ENCODE measurements around the gene COL21A1.
"Not testable (repeated sequence)": the region's sequence is repeated elsewhere in the genome, so short reads cannot be mapped to it uniquely, and the experiment has no call there.

COL21A1 gene

DNA sequence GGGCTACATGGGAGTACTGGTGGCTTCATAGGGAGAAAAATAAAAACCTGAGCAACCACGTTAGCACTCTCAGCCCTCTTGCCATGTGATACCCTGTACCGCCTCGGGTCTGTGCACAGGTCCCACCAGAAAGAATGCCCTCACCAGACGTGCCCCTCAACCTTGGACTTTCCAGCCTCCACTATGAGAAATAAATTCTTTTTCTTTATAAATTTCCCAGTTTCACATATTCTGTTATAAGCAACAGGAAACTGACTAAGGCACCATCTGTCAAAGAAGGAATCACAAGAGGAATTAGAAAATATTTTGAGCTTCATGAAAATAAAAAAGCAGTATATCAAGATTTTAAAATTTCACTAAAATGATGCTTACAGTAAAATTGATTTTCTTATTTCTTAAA, 203.6 kb downstream of the COL21A1 start:
- no peak for DNase-seq

DNA sequence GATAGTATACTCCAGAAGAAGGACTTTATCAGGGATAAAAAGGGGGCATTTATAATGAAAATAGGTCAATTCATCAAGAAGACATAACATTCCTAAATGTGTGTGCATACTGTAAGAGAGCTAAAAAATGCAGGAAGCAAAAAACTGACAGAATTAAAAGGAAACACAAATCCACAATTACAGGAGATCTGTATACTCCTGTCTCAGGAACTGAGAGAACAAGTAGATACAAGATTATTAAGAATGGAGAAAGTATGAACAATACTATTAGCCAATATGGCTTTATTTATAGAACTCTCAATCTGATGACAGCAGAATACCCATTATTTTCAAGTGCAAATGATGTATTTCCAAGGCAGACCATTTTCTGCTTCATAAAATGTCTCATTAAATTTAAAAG, 204.3 kb downstream of the COL21A1 start:
- no peak for DNase-seq

DNA sequence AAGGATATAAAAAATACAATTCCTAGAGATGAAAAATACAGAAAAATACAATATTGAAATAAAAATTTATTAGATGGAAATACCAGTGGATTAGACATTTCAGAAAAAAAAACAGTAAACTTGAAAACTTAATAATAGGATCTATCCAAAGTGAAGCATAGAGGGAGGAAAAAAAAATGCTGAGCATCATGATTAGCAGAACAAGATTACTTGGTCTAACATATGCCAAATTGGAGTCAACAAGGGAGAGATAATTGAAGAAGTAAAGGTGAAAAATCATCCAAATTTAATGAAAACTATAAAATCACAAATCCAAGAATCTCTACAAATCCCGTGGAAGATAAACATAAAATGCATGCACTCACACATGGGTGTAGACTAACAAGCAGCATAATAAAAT, 205.8 kb downstream of the COL21A1 start:
- no peak for DNase-seq

DNA sequence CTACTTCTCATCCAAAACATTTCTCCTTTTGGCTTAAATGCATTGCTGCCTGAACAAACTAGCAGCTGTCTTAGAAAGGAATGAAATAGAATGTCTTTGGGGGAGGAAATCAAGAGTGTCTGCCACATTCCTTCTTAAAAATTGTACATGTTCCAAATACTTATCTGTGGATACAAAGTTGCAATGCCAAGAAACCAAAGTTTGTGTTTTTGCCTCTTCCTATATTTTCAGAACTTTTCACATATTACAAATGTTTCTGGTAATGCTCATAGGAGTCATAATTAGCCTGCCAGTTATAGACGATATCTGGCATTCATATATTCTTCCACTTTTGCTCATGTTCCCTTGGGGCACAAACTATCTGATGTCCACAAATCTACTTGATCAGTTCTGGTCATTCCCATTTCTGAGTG, 206.5 kb downstream of the COL21A1 start:
- no peak for DNase-seq

DNA sequence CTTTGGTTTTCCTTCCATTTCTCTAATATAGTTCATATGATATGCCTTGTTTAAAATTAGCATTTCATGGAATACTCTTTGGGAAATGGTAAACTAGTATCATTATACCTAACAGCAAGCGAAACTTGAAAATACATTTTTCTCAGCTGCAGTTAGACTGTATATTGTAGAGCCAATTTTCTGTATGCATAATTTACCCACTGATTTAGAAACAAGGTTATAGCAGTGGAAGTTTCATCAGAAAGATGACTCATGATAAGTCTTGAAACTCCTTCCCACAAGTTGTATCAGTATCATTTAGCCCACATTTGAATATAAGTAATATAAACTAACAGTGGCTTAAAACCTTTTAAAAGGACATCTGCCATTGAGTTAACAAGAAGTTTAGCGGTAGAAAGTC, 207.2 kb downstream of the COL21A1 start:
- no peak for DNase-seq

DNA sequence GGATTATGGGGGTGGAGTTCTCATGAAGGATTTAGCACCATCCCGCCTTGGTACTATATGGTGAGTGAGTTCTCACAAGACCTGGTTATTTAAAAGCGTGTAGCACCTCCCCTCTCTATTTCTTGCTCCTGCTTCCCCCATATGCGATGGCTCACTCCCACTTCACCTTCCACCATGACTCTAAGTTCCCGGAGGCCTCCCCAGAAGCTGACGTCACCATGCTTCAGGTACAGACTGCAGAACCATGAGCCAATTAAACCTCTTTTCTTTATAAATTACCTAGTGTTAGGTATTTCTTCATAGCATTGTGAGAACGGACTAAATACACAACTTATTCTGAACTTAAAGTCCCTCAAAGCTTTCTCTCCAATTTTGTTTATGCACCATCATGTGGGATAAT, 208.6 kb downstream of the COL21A1 start:
- no peak for DNase-seq

DNA sequence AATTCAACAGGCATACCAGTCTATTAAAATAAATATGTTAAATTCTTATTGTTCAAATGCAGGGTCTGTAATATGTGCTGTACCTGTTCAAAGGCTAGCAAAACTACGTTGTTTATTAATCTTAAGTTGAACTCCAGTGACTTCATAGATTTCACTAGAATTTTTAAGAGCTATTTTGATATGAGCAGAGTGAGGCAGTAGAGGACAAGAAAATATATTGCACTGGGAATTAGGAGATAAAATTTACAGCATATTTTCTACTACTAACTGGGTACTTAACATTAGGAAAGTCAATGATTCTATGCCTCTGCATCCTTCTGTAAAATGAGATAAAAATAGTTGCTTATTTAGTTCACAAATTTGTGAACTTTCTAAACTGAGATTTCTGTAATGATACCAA, 209.8 kb downstream of the COL21A1 start:
- DNase-seq, result no peak

DNA sequence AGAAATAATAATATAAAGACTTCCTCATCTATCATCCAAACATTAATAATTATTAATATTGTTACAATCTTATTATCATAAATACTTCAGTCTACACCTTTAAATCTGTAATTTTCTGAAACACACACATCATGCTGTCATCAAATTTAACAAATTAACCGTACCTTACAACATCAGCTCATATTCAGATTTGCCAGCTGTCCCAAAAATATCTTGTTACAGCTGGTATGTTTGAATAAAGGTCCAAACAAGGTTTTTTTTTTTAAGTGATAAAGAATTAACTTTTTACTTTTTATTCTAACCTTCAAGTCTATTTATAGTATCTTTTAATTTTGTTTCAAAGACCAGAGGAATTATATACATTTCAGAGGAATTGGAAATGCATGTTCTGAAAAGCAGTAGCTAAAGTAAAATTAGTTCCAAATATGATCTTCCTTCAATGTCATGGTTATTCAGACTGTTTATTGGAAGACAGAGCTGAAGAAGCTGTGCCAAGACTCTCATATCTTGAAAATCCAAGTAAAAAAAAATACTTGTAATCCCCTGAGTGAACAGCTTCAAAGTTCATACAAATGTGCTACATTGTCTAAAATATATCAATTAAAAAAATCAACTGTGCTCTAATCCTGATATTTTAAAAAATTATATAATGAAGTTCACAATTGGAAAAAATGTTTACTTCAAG, 210.3 kb downstream of the COL21A1 start:
- DNase-seq, result no peak

DNA sequence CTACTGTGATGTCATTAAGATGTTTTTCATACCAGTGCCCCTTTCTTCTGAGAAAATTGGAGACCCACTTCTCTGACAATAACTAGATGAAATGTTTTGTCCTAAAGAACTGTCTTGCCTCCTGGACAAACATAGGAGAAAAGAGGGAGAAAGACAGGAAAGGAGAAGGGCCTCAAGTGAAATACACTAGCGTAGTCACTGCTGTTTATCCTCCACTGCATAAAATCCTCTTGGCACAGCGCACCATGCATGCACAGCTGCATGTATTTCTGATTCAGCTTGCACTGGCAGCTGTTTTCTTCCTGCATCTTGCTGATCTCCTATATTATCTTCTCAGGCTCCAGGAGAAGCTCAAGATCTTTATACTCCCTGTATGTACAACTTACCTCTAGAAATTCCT, 214.0 kb downstream of the COL21A1 start:
- DNase-seq, result no peak

DNA sequence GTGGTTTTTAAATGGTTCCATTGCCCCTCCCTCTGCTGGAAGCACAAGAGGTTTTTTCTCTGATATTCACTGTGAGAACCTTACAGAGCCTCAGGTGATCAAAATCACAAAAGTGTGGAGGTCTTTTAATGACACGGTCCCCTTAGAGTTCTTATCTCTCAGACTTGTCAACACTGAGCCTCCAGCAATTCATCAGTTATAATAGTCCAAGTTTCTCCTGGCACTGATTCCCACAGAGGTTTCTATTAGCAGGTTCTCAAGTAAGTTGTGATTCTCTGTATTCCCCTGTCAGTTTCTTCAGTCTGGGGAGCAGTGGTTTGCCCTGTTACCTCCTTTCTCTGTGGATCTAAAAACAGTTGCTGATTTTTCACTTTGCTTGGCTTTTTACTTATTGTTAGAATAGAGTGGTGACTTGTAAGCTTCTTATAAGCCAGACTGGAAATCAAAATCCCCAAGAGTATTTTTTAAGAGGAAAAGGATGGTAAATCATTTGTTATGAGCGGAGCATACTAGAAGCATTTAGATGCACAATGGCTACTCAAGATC, 214.6 kb downstream of the COL21A1 start:
- no peak for DNase-seq

DNA sequence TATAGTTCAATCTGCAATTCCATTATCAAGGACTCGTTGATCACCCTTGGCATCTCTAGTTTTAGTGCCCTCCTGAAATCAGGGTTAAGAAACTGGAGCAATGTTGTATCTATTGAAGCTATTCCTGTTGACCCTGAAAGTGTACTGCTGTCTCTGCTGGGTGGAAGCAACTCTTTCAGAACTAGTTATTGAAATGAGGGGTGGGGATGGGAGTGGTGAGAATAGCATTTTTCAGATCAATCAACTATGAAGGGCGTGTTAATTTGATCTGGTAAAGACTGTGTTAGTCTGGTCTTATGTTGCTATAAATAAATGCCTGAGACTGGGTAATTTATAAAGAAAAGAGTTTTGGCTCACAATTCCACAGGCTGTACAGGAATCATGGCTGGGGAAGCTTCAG, 219.5 kb downstream of the COL21A1 start:
- DNase-seq, result no peak

DNA sequence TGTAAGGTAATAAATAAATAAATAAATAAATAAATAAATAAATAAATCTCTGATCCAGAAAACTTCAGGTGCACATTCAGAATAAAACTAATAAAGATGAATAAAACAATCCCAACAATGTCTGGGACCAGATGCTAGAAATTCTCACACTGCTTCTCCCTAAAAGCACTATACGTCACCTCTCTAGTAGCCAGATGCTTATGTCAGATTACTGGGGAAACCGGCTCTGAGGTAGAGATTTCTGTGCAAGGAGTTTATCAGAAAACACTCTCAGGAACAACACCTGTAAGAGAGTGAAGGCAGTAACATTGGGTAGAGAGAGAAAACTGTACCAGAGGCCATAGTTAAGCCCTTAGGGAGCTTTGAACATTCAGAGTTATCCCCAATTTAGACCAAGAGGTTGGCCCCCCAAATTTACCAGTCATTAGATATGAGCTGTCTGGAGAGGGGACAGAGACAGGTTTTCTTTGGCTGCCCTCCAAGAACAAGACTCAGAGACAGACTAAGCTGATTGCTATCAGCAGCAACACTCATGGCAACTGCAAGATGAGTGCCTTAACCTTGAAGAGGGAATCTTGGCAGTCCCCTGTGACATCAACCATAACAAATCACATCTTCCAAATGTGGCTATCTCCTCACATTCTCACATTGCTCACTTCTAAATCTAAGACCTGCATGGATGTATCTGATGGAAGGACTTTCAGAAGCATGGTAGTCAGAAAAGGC, 220.8 kb downstream of the COL21A1 start:
- DNase-seq, result peak; percentile 12

DNA sequence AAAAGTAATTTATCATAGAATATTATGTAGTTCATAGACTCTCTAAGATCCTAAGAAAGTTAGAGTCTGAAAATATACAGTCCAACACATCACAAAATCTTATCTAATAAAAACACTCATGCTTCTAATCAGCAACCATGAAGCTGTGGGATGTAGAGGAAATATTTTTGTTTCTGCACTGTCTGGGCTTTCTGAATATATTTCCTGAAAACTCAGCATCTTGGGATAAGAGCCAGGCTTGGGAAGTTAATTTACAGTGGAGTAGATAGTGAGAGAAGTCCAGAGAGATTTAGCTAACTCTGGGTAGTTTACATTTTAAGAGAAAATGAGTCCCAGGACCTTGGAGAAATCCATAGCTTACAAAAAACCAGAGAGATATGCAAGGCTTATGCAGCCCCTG, 221.6 kb downstream of the COL21A1 start:
- no peak for DNase-seq

DNA sequence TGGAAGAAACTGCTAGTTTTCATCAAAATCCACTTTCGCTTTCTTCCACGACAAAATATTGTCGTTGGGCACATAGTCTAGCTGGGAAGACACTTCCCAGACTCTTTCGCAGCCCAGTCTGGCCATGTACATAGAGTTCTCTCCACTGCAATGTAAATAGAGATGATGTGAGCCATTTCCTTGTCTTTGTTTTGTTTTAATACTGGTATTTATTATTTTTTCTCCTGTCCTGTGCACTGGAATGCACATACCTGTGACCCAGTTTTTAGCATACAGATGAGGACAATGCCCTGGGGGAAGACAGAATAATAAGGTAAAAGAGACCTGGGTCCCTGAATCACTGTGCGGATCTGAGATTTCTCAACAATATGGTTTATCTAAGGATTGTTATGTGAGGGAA, 222.4 kb downstream of the COL21A1 start:
- DNase-seq, result no peak

DNA sequence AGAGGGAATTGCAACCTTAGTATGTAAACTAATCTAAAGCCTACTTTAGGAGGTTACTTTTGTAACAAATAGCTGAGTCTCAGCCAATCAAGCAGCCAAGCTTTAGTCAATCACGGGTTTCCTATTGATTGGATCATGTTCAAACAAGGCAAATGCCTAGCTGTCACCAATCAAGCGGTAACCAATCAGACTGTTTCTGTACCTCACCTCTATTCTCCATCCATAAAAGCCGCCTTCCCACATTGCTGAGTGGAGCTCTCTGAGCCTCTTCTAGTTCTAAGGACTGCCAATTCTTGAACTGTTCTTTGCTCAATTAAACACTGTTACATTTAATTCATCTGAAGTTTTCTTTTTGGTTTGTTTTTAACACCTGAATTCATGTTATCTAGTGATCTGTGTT, 223.6 kb downstream of the COL21A1 start:
- DNase-seq, result no peak

DNA sequence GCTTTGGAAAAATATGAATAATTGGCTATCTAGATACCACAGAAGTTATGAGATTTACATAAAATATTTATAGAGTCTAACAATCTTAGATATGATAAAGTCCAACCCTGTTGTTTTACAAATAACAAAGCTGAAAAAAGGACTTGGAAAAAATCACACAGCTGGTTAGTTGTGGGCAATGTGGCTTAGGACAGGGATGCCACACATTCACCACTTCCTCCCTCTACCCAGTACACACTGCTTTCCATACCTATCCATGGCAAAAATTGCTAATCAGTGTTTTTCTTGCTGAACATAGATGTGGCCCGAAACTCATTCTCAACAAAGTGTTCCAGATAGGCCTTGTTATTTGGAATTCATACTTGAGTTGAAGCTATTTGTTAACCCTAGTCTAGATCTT, 224.7 kb downstream of the COL21A1 start:
- no peak for DNase-seq

DNA sequence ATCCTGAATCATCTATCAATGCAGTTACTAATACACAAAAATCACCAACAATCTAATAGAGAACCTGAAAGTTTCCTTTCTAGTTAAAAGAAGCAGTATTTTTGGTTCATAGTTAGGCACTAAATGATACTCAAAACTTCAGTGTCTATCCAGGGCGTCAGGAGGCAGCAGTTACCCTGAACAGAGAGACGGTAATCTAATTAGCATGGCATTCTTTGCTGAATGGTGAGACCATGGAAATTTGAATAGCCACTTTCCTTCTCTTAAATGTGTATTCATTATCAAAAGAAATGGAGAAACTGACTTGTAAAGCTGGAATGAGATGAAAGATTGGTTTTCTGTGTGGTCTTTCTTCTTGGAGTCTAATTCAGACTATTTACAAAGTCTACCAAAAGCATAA, 225.4 kb downstream of the COL21A1 start:
- DNase-seq, result no peak

DNA sequence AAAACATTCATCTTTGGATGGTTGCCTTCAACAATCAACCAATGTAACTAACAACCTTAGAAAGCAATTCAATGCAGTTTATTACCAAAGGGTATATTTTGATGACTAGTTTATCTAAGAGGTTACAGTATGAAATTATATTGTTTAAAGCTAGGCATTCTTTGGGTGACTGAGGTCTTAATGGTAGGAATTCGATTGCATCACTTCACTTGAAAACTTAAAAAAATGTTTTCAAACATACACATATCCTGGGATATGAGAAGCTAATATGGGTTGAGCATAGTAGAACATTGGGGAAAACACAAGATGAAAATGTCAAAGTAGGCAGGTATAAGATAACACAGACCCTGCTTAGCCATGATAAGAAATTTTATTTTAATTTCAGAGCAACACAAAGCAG, 227.4 kb downstream of the COL21A1 start:
- DNase-seq, result no peak

DNA sequence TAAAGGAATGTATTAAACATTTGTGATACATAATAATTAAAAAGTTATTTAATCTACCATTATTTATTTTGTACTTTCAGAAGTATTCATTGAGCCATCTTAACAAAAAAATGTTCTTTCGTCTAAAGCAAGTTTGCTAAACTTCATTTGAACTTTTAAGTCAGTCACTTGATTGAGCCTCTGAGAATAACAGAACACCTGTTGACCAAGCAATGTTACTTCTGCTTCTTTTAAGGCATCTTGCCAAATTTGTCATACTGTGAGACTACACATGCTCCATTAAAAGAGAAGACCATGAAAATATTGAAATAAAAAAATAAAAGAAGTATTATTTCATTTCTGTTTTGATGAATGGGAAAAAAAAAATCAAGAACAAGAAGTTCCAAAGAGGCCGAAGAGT, 230.2 kb downstream of the COL21A1 start:
- DNase-seq, result no peak

DNA sequence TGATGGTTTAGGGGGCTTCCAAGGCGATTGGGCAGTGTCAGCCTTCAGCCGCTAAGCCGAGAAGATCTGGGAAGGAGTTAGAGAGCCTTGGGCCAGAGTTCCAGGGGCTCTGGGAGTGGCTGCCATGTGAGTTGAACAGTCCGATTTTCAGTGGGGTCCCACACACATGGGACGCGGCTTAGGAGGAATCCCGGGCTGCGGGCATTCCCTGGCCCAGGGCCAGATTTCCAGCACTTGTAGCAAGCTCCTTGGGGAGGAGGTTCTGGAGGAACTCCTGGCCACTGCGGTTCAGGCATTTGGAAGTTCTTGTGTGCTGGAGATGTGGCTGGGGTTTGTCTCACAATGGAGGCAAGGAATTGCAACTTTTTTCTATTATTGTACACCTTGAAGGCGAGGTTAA, 233.3 kb downstream of the COL21A1 start:
- not testable (repeated sequence) for DNase-seq

DNA sequence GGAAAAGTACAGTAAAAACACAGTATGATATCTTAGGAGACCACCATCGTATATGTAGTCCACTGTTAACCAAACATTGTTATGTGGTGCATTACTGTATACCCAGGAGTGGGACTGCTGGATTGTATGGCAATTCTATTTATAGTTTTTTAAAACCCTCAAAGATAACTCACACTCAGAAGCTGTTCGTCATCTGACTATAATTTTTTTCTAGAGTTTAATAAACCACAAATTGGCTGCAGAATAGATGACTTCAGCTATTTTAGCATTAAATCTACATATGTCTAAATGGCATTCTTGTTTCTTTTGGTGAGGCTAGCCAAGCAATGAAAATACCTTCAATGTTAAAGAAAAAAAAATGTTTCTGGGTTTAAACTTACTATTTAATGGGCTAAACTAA, 237.7 kb downstream of the COL21A1 start:
- DNase-seq, result no peak
